Fibroblast of gingiva (primary cell): ENCODE data around the gene CRYZL1.

ENCODE experiments used
- DNase-seq: peaks from one replicate; pipeline ENCODE4 v3.0.0-alpha.2; 2011; ENCODE audit warnings: low read depth

The CRYZL1 gene

DNA sequence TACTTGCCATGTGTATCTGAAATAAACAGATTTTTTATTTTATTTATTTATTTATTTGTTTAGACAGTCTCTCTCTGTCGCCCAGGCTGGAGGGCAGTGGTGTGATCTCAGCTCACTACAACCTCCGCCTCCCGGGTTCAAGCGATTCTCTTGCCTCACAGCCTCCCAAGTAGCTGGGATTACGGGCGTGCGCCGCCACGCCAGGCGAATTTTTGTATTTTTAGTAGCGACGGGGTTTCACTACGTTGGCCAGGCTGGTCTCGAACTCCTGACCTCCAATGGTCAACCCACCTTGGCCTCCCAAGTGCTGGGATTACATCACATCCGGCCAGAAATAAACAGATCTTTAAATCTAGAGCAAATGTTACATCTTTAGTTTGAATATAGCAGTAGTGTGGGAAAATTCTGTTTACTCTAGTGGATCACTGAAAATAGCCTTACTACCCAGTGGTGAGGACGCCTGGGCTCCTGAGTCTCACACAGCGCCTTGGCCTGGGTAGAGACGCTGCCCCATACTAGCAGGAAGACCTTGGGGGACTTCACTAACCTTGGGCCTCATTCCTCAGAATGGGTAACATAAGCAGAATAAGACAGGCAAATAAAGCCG is 100.3 kb downstream of the CRYZL1 start:
- DNase-seq = peak; percentile 11

DNA sequence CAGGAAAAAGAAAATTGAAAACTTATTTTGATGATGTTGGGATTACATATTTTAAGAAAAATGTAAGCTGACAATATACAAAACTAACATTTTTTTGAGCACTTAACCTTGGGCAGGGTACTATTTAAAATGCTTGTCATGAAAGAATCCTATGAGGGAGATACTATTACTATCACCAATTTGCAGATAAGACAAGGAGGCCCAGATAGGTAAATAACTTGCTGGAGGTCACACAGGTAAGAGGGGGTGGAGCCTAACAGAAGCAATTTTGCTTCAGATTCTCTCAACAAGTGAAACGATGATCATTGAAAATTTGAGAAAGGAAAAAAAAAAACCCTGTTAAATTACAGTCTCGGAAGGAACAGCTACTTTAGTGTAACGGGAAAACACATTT is 100.8 kb downstream of the CRYZL1 start:
- no peak for DNase-seq

GRCh38 chr21:33539616-33540015 is 101.9 kb downstream of the CRYZL1 start:
- peak; percentile 72 for DNase-seq
